ENCODE results near the gene ZNF81. TPM values are rescaled to one million over a fixed set of nuclear protein-coding genes. Genes with fewer than 3 reads are reported as not detected.
"Not testable (repeated sequence)": the region's sequence is repeated elsewhere in the genome, so short reads cannot be mapped to it uniquely, and the experiment has no call there.

Gene ZNF81
- total and polyA plus RNA-seq, 4 donors, result 0.75 to 11.8 (median 6.5) TPM

DNA sequence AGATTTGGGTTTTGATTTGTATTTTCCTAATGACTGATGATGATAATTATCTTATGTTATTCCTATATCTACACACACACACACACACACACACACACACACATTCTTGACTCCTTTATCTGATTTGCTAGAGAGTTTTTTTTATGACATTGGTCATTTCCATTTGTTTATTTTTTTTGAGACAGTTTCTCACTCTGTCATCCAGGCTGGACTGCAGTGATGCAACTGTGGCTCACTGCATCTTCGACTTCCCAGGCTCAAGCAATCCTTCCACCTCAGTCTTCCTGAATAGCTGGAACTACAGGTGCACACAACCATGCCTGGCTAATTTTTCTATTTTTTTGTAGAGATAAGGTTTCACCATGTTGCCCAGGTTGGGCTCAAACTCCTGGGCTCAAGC is 6.7 kb downstream of the ZNF81 start:
- peaks cover 0 to 6% (median 3%) of the 10 kb centered on the region in 4 donors for H3K36me3 ChIP-seq (ENCODE audit: control insufficient read depth in 4 of 4, insufficient read depth in 4 of 4, low read length in 4 of 4)
- TF ChIP-seq, protein P1, sequence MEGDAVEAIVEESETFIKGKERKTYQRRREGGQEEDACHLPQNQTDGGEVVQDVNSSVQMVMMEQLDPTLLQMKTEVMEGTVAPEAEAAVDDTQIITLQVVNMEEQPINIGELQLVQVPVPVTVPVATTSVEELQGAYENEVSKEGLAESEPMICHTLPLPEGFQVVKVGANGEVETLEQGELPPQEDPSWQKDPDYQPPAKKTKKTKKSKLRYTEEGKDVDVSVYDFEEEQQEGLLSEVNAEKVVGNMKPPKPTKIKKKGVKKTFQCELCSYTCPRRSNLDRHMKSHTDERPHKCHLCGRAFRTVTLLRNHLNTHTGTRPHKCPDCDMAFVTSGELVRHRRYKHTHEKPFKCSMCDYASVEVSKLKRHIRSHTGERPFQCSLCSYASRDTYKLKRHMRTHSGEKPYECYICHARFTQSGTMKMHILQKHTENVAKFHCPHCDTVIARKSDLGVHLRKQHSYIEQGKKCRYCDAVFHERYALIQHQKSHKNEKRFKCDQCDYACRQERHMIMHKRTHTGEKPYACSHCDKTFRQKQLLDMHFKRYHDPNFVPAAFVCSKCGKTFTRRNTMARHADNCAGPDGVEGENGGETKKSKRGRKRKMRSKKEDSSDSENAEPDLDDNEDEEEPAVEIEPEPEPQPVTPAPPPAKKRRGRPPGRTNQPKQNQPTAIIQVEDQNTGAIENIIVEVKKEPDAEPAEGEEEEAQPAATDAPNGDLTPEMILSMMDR (IDR thresholded peaks at IDR 0.05; ENCODE audit: control extremely low read depth, extremely low read depth), result no peak
- ATAC-seq (ENCODE audit: insufficient read depth, low FRiP score) (no peak), DNase-seq (no peak)
- 80 to 82% methylated on average over 1 of the region's 1 CpG for WGBS, 2 donors
- H3K4me1 ChIP-seq (ENCODE audit: control insufficient read depth in 5 of 5, insufficient read depth in 5 of 5, low read length in 5 of 5), result no peaks in the 10 kb centered on the region
- no peaks in the 10 kb centered on the region for H3K27me3 ChIP-seq (ENCODE audit: control insufficient read depth in 3 of 3, insufficient read depth in 3 of 3, low read length in 2 of 3)
- no peaks in the 10 kb centered on the region for H3K9me3 ChIP-seq (ENCODE audit: control insufficient read depth in 4 of 4, insufficient read depth in 3 of 4, low read length in 3 of 4)
- no peak overlapping the region for H3K4me3 ChIP-seq
- H3K9ac ChIP-seq (ENCODE audit: insufficient read depth in 1 of 2, low read length in 2 of 2), result no peak overlapping the region
- H3K27ac ChIP-seq (ENCODE audit: low read depth in 1 of 2, low read length in 1 of 2), result no peak overlapping the region

DNA sequence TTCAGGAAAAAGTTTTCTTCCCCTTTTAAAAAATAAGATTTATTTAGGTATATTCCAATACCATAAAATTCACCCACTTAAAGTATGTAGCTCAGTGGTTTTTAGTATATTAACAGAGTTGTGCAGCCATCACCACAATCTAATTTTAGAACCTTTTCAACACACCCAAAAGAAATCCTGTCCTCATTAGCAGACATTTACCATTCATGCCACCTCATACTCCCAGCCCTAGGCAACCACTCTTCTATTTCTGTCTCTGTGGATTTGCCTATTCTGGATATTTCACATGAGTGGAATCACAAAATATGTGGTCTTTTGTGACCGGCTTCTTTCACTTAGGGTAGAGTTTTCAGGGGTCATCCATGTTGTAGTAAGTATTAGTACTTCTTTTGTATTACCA is 7.4 kb downstream of the ZNF81 start:
- peaks cover 0 to 6% (median 3%) of the 10 kb centered on the region in 4 donors for H3K36me3 ChIP-seq (ENCODE audit: control insufficient read depth in 4 of 4, insufficient read depth in 4 of 4, low read length in 4 of 4)
- no peaks in the 10 kb centered on the region for H3K9me3 ChIP-seq (ENCODE audit: control insufficient read depth in 4 of 4, insufficient read depth in 3 of 4, low read length in 3 of 4)
- no peak overlapping the region for H3K4me3 ChIP-seq
- WGBS, 2 donors, result 83 to 96% methylated on average over 1 of the region's 1 CpG
- ATAC-seq (ENCODE audit: insufficient read depth, low FRiP score), result no peak
- TF ChIP-seq, protein P1 (IDR thresholded peaks at IDR 0.05; ENCODE audit: control extremely low read depth, extremely low read depth), result no peak
- no peaks in the 10 kb centered on the region for H3K4me1 ChIP-seq (ENCODE audit: control insufficient read depth in 5 of 5, insufficient read depth in 5 of 5, low read length in 5 of 5)
- no peaks in the 10 kb centered on the region for H3K27me3 ChIP-seq (ENCODE audit: control insufficient read depth in 3 of 3, insufficient read depth in 3 of 3, low read length in 2 of 3)
- no peak overlapping the region for H3K9ac ChIP-seq (ENCODE audit: insufficient read depth in 1 of 2, low read length in 2 of 2)
- DNase-seq, result no peak
- no peak overlapping the region for H3K27ac ChIP-seq (ENCODE audit: low read depth in 1 of 2, low read length in 1 of 2)

DNA sequence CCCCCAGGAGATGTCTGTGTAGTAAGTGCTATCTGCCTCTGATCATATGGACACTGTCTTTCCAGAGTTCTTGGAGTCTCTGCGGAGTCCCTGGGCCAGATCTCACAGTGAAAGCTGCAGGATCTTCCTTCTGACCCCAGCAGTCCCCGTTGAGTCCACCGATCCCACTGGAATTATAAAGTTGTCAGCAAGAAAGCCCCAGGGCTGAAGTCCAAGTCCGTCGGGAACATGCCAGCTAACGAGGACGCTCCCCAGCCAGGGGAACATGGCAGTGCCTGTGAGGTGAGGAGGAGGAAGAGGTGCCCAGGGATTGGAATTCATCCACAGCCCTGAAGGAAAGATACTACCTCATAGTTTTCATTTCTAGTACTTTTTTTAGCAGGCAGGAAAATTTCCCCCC is 9.3 kb downstream of the ZNF81 start:
- no peak overlapping the region for H3K27ac ChIP-seq (ENCODE audit: low read depth in 1 of 2, low read length in 1 of 2)
- H3K4me1 ChIP-seq (ENCODE audit: control insufficient read depth in 5 of 5, insufficient read depth in 5 of 5, low read length in 5 of 5), result no peaks in the 10 kb centered on the region
- ATAC-seq (ENCODE audit: insufficient read depth, low FRiP score) (no peak), DNase-seq (no peak)
- H3K36me3 ChIP-seq (ENCODE audit: control insufficient read depth in 4 of 4, insufficient read depth in 4 of 4, low read length in 4 of 4), result peaks cover 2 to 6% (median 3%) of the 10 kb centered on the region in 4 donors
- no peaks in the 10 kb centered on the region for H3K9me3 ChIP-seq (ENCODE audit: control insufficient read depth in 4 of 4, insufficient read depth in 3 of 4, low read length in 3 of 4)
- H3K27me3 ChIP-seq (ENCODE audit: control insufficient read depth in 3 of 3, insufficient read depth in 3 of 3, low read length in 2 of 3), result no peaks in the 10 kb centered on the region
- no peak overlapping the region for H3K4me3 ChIP-seq
- TF ChIP-seq, protein P1 (IDR thresholded peaks at IDR 0.05; ENCODE audit: control extremely low read depth, extremely low read depth), result no peak
- H3K9ac ChIP-seq (ENCODE audit: insufficient read depth in 1 of 2, low read length in 2 of 2), result no peak overlapping the region
- 63 to 91% methylated on average over 7 of the region's 7 CpGs for WGBS, 2 donors

DNA sequence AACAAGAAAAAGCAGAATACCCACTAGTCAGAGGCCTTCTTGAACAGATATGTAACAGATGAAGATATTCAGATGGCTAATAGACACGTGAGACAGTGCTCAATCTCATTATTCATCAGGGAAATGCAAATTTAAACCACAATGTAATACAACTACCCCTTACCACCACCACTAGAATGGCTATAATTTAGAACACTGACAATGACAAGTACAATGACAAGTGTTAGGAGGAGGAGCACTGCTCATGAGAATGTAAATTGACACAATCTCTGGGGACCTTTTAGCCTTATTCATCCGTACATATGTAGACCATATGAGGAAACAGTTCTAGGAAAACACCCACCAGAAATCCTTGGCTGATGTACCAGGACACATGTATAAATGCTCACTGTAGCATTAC is 13.1 kb downstream of the ZNF81 start:
- TF ChIP-seq, protein P1 (IDR thresholded peaks at IDR 0.05; ENCODE audit: control extremely low read depth, extremely low read depth), result no peak
- no peaks in the 10 kb centered on the region for H3K27me3 ChIP-seq (ENCODE audit: control insufficient read depth in 3 of 3, insufficient read depth in 3 of 3, low read length in 2 of 3)
- H3K9me3 ChIP-seq (ENCODE audit: control insufficient read depth in 4 of 4, insufficient read depth in 3 of 4, low read length in 3 of 4), result no peaks in the 10 kb centered on the region
- H3K36me3 ChIP-seq (ENCODE audit: control insufficient read depth in 4 of 4, insufficient read depth in 4 of 4, low read length in 4 of 4), result peaks cover 2 to 6% (median 3%) of the 10 kb centered on the region in 4 donors
- H3K9ac ChIP-seq (ENCODE audit: insufficient read depth in 1 of 2, low read length in 2 of 2), result no peak overlapping the region
- ATAC-seq (ENCODE audit: insufficient read depth, low FRiP score) (no peak), DNase-seq (no peak)
- no peak overlapping the region for H3K27ac ChIP-seq (ENCODE audit: low read depth in 1 of 2, low read length in 1 of 2)
- 50 to 67% methylated on average over 2 of the region's 2 CpGs for WGBS, 2 donors
- H3K4me1 ChIP-seq (ENCODE audit: control insufficient read depth in 5 of 5, insufficient read depth in 5 of 5, low read length in 5 of 5), result no peaks in the 10 kb centered on the region
- H3K4me3 ChIP-seq, result no peak overlapping the region

DNA sequence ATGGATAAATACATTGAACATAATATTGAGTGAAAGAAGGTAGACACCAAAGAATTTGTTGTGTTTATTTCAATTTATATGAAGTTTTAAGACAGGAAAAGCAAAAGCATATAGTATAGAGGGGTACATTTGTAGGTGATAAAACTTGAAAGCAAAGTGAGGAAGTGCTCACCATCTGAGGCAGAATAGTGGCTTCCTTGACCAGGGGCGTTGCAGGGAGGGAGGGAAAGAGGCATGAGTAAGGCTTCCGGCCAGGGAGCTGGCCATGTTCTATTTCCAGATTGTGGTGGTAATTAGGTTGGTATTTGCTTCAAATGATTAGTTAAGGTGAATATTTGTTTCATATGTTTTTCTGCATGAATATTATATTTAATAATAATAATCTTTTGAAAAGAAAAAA is 13.7 kb downstream of the ZNF81 start:
- not testable (repeated sequence) for H3K27ac ChIP-seq (ENCODE audit: low read depth in 1 of 2, low read length in 1 of 2); H3K36me3 ChIP-seq (ENCODE audit: control insufficient read depth in 4 of 4, insufficient read depth in 4 of 4, low read length in 4 of 4); H3K9me3 ChIP-seq (ENCODE audit: control insufficient read depth in 4 of 4, insufficient read depth in 3 of 4, low read length in 3 of 4); H3K4me3 ChIP-seq; ATAC-seq (ENCODE audit: insufficient read depth, low FRiP score); DNase-seq; H3K4me1 ChIP-seq (ENCODE audit: control insufficient read depth in 5 of 5, insufficient read depth in 5 of 5, low read length in 5 of 5); H3K9ac ChIP-seq (ENCODE audit: insufficient read depth in 1 of 2, low read length in 2 of 2); H3K27me3 ChIP-seq (ENCODE audit: control insufficient read depth in 3 of 3, insufficient read depth in 3 of 3, low read length in 2 of 3)
- no CpG with 5 or more reads among the region's 2 CpGs for WGBS, 2 donors

Data from lung (tissue), 12 donors.